NCI-H2029 treated with DMSO at 0.1 percent for 48 hours (cell line): ENCODE results near the gene SLC48A1.
A peak's percentile ranks its signal among the peaks of the same experiment; 100 is the strongest.

ENCODE experiments used
- DNase-seq: peaks from one replicate; lab custom pipeline; 2025; lab: John Stamatoyannopoulos, UW

Gene SLC48A1

DNA sequence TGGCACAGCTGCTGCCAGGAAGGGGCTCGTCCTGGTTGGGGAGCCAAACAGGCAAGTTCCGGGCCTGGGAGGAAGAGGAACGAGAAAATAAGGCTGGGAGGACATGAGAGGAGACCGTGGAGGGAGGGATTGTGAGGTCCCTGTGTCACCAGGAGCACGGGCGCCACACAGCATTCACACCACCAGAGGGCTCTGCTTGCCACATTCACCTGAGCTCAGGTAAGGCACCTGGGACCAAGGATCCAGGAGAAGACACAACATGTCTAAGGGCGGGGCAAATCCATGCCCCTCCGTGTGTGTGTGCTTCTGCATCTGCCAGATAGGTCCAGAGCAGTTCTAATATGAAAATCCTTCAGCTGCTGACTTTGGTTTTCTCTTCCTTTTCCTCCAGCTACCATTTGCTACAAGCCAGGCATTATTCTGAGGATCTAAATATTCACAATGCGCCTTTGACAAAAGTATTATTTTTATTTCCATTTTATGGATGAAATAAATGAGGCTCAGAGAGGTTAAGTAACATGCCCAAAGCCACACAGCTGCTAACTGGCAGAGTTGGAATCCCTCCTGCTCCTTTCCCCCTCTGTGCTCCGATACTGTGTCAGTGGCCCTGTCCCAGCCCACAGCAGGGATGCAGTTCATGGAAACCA lies 28.9 kb upstream of the SLC48A1 start:
- DNase-seq: peak; percentile 33

DNA sequence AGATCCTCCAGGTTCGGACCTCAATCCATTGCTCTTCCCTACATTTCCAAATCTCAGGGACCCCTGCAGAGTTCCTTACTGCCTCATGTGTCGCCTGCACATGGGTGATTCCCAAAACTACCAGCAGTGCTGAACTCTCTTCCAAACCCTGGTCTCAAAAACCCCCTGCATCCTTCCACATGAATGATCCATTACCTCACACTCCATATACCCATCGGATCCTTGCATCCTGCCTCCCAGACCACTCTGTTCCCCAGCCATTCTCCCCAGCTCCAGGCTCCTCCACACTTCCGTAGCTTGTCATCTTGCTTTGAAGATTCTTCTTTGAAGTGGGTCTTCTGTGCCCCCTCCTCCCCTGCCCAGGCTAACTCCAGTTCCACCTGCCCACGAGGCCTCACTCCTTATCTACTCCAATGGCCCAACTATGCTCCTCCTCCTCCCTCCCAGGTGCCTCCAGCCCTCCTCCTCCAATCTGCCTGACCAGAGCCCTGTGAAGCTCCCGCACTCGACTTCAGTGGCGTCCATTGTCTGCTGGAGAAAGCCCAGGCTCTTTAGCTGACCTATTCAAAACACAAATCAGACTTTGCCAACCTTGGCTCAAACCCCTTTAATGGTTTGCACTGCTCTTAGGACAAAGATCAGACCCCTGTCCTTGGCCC lies 28.1 kb upstream of the SLC48A1 start:
- DNase-seq: no peak

DNA sequence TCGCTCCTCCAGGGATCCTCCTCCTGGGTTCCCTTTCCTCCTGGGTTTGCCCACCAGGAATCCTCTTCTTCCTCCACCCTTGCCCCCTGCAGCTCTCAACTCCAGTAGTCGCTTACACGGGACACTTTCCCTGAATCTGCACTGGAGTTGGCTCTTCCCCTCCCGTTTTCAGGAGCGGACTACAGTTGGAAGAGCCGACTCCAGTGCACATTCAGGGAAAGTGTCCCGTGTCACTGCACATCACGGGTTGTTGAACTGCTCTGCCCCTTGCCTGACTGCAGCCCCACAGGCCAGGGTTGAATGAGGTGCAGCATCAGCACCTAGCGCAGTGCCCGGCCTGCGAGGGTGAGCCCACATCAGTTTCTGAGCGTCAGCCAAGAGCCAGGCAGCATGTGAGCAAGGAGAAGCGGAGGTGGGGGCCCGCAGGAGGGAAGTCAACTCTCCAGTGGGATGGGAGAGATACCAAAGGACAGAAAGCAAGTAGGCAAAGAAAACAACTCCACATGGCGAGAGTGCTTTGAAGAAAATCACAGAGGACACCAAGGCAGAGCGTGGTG lies 27.5 kb upstream of the SLC48A1 start:
- no peak for DNase-seq

- no peak for DNase-seq
Measured at GRCh38 chr12:47746073-47746472, 27.0 kb upstream of the SLC48A1 start.

DNA sequence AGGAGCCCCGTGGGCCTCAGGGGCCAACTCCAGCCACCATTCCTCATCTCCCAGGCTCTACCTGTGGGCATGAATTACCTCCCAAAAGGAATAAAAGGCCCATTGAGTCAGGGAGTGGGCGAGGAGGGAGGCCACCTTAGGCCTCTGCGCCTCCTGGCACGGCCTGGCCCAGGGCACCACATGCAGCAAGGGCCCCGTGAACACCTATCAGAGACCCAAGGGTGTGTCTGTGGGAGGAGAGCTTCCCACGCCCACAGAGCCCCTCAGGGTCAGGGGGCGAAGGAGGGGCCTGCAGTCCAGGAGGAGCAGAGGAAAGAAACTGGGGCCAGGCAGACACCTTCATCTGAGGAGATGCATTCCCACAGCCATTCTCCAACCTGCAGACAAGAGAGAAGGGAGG lies 26.5 kb upstream of the SLC48A1 start:
- DNase-seq: no peak

GRCh38 chr12:47747126-47747525 lies 25.9 kb upstream of the SLC48A1 start:
- no peak for DNase-seq

DNA sequence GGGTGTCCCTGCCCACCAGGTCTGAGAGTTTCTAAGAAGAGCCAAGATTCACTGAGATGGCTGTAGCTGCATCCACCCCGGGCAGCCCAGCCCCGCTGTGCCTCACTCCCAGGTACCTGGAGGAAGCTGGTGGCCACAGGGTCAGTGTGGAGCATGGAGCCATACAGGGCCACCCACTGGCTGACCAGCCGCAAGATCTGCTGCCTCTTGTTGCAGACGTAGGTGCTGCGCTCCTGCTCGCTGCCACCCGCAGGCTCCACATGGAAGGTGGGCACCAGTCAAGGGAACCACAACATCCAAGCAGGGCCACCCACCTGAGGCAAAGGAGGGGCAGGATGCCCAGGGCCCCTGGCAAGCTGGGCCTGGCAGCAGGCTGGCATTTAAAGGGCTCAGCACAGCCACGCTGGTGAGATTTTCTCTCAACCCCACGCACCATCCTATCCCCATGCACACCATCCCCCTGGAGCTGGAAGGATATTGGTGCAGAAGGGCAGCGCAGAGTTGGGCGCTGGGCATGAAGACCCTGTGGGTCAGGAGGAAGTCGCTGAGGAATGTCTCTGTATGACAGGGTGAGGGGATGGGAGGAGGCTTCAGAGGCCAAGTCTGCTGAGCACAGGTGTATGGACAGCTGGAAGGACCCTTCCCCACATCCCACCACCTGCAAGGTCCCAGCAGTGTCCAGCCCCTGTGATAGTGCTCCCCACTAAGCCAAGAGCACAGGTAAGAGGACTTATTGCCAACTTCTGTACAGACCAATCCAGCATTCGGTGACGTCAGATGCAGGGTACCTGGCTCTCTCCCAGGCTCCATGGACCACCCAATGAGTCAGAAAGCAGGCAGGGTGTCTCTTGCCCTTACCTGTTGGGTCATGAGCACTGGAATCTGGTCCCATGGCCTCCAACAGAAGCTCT lies 25.2 kb upstream of the SLC48A1 start:
- no peak for DNase-seq

DNA sequence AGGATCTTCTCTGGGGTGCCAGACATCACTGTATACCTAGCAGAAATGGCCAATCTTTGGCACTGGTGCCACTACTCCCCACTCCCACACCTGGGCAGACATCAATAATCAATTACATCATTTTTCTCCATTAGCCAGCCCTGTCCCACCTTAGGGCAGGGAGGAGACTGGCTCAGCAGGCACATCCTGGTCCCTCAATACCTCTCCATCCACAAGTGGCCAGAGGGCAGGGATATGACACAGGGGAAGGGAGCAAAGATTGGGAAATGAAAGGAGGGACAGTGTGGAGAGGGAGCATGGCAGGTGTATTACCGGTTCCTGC lies 24.6 kb upstream of the SLC48A1 start:
- DNase-seq: no peak

- DNase-seq: no peak
Measured at GRCh38 chr12:47748899-47749298, 24.1 kb upstream of the SLC48A1 start.

GRCh38 chr12:47750229-47750798 lies 22.7 kb upstream of the SLC48A1 start:
- no peak for DNase-seq

DNA sequence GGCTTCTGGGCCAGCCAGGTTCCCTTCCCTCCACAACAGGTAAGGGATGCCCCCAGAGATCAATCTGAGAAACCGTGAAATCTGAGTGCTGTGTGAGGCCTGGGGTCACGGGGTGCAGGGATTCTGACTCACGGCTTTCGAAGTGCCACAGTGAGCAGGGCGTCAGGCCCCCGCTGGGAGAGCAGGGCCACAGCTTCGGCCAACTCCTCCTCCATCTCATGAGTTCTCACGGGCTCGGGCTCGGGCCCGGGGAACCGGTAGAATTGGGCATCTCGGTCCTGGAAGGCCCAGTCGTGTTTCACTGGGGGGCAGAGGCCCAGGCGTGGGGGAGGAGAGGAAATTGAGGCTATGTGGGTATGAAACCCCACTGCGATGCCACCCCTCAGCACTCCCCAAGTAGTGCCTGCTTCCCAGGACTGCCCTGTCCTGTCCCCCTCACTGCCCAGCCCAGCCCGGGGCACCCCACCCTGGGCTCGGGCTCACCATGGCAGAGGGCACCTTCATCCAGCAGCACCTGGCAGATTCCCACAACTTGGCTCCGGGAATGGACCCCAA lies 22.0 kb upstream of the SLC48A1 start:
- no peak for DNase-seq

DNA sequence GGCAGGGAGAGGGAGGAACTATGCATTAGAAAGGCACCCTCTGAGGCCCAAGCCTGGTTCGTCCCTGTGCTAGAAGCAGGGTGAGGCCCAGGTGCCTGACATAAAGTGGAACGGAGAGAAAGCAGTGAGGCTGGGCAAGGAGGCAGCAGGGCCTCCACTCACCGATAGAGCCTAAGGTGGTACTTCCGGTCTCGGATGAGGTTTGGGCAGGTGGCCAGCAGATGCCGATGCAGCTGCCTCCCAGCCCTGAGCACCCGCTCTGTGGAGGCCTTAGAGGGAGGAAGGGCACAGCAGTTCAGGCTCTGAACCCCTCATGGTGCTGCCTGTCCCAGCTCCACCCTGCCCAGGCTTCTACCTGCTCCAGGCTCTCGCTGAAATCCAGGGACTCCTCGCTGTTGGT lies 21.5 kb upstream of the SLC48A1 start:
- no peak for DNase-seq

DNA sequence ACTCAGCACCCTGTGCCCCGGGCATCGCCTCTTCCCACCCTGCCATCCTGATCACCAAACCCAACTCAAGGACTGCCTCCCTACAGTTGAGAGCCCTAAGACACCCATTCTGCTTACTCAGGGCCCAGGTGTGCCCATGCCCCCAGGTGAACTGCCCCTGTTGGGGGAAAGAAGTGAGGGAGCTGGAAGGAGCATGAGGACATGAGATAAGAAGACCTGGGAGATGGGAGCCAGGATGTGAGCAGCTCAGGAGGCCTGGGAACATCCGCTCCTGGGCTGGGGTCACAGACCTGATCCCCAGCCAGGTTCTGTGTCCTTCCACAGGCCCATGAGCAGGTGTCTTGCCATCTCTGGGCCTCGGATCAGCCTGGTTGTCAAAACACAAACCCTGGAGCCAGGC lies 20.9 kb upstream of the SLC48A1 start:
- no peak for DNase-seq

DNA sequence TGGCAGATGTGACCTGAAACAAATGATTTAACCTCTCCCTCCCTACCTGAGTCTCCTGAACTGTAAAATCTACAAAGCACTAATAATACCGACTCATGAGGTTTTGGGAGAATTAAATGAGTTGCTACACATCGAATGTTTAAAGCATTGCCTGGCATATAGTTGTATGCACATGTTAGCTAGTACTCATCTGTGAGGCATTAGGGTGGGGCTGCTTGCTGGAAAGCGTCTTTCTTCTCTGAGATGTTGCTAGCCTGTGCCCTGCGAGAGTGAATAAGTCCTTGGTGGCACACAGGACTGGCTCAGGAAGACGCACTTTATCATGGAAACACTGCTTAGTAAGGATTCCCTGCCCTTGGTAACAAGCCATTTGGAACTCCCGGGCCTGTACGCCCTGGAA lies 20.5 kb upstream of the SLC48A1 start:
- no peak for DNase-seq

GRCh38 chr12:47753021-47754001 lies 19.7 kb upstream of the SLC48A1 start:
- no peak for DNase-seq

- DNase-seq: no peak
Measured at GRCh38 chr12:47754126-47754525, 18.9 kb upstream of the SLC48A1 start.

- peak; percentile 74 for DNase-seq
Measured at GRCh38 chr12:47754881-47755280, 18.2 kb upstream of the SLC48A1 start.

DNA sequence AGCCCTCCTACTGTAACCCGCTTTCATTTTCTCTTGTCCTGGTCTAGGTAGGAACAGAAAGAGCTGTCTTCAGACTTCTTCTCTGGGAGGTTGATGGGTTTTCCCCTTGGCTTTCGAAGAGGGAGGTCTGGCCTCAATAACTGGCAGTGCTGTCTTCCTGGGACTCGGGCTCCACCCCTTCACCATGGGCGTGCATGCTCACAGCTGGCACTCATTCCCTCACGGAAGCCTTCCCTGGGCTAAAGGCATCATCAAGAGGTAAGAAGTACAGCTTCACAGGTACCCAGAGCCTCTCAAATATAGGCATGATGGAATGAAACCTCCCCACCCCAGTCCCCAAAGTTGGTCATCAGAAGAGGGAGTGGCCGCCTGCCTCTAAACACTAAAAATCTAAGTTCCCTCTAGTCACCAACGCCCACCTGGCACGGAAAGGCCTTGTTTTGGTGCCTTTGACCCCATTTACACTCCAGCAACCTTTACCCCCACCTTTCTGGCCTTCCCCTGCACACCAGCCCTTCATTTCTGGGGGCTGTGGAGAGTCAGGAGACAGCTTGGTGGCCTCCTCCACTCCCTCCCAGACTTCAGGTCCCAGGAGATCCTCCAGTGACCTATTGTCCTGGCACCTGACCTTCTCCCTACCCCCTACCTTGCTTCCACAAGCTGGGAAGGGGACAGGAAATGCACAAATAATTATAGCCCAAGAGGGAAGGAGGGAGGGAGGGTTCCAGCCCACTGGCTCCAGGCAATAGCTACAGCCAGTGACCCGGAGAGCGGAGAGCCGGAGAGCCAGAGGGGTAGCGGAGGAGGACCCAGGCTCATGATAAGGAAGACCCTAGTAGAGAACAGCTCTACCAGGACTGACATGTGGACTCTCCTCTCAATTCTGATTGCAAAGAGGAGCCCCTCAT lies 17.1 kb upstream of the SLC48A1 start:
- DNase-seq: no peak

- no peak for DNase-seq
Measured at GRCh38 chr12:47757364-47757839, 15.6 kb upstream of the SLC48A1 start.
